HepG2 (cell line): ENCODE results near the gene SLAMF9. TPM values are rescaled to one million over a fixed set of nuclear protein-coding genes. Genes with fewer than 3 reads are reported as not detected.

Source experiments
- ATAC-seq: fragments of 200-7000 bp; cut with Tn5 transposase; 3 replicates; pipeline ENCODE4 v1.9.1; 2020; ENCODE audit warnings: mild to moderate bottlenecking, moderate library complexity
- BruUV-seq: library from RNA; stranded (reverse); fragments of 400-500 nt; replicated peaks from 2 replicates; lab custom pipeline; 2021; lab: Mats Ljungman, UMichigan
- CTCF ChIA-PET: fragments of 300-600 bp; formaldehyde crosslinking; extraction: SDS; loops from one replicate; lab custom pipeline; 2021; ENCODE audit warnings: low total read pairs, inconsistent platforms, low intra/inter-chr PET ratio; lab: Yijun Ruan, JAX
- POLR2A ChIA-PET: fragments of 350-600 bp; sonication (Branson Sonifier 250); formaldehyde crosslinking; loops from one replicate; lab custom pipeline; 2020; ENCODE audit warnings: antibody characterized with exemption, inconsistent platforms; lab: Yijun Ruan, JAX
- DNase-seq: peaks from one replicate; pipeline ENCODE4 v3.0.0-alpha.2; 2015; ENCODE audit warnings: low spot score
- FAIRE-seq: peaks from 3 replicates; lab custom pipeline; 2011; peaks lifted over from hg19 to GRCh38; lab: Jason Lieb, UNC
- H2AFZ ChIP-seq: one replicate; pipeline ENCODE4 v1.6.1; 2011; ENCODE audit warnings: low read length, inconsistent platforms
- H3K27ac ChIP-seq: fragments of 300-600 bp; 3 replicates; pipeline ENCODE4 v1.8.0; 2011; ENCODE audit warnings: mixed run types, mild to moderate bottlenecking, mixed read lengths, low read length, inconsistent platforms; ENCODE audit not compliant: insufficient read depth; ENCODE audit errors: extremely low read length
- H3K27me3 ChIP-seq, 2 experiments: fragments of 200-600 bp in 1 of 2; 2 replicates in 1 of 2; 3 replicates in 1 of 2; pipeline versions ENCODE4 v1.6.0 to v1.8.0; 2011; ENCODE audit warnings: low read length in 2 of 2, mild to moderate bottlenecking in 2 of 2, moderate library complexity in 2 of 2, inconsistent platforms in 1 of 2; ENCODE audit not compliant: insufficient read depth in 2 of 2, control insufficient read depth in 1 of 2
- H3K36me3 ChIP-seq, 2 experiments: fragments of 200-600 bp in 1 of 2; replicated peaks in 1 of 2; 2 replicates in 1 of 2; 3 replicates in 1 of 2; pipeline versions ENCODE4 v1.5.1 to v1.8.0; 2011; ENCODE audit warnings: low read length in 2 of 2, inconsistent platforms in 1 of 2; ENCODE audit not compliant: insufficient read depth in 2 of 2, control insufficient read depth in 1 of 2
- H3K4me1 ChIP-seq: 2 replicates; pipeline ENCODE4 v1.5.1; 2012; ENCODE audit warnings: low read length, inconsistent platforms; ENCODE audit not compliant: insufficient read depth
- H3K4me2 ChIP-seq: 2 replicates; pipeline ENCODE4 v1.6.0; 2011; ENCODE audit warnings: low read depth, low read length, inconsistent platforms
- H3K4me3 ChIP-seq, 3 experiments: fragments of 200-600 bp in 1 of 3; sonication (generic), shearing (Covaris generic) in 1 of 3; replicated peaks in 1 of 3; 2 replicates each; pipeline ENCODE4 v1.5.1; 2011 to 2016; ENCODE audit warnings: low read length in 3 of 3, inconsistent platforms in 2 of 3, low read depth in 2 of 3, mild to moderate bottlenecking in 2 of 3, control low read depth in 1 of 3, mixed read lengths in 1 of 3; ENCODE audit not compliant: insufficient read depth in 1 of 3
- H3K79me2 ChIP-seq: one replicate; pipeline ENCODE4 v1.6.1; 2011; ENCODE audit warnings: low read length, inconsistent platforms; ENCODE audit not compliant: insufficient read depth
- H3K9ac ChIP-seq: 2 replicates; pipeline ENCODE4 v1.6.0; 2011; ENCODE audit warnings: mild to moderate bottlenecking, low read depth, low read length, inconsistent platforms; ENCODE audit not compliant: insufficient read depth
- H3K9me3 ChIP-seq: 2 replicates; pipeline ENCODE4 v1.5.1; 2012; ENCODE audit warnings: mild to moderate bottlenecking, low read length
- H4K20me1 ChIP-seq: 2 replicates; pipeline ENCODE4 v1.6.0; 2011; ENCODE audit warnings: inconsistent platforms, mild to moderate bottlenecking, low read length, moderate library complexity; ENCODE audit not compliant: insufficient read depth
- ARID2 ChIP-seq: sonication (generic); formaldehyde crosslinking; IDR thresholded peaks from 2 replicates; pipeline ENCODE4 v1.8.1; 2022; ENCODE audit warnings: mild to moderate bottlenecking, missing genetic modification reagents, borderline replicate concordance
- FOXA3 ChIP-seq: IDR thresholded peaks from 2 replicates; pipeline ENCODE4 v1.6.1; 2016; ENCODE audit warnings: missing genetic modification reagents, missing compliant biosample characterization
- KDM4B ChIP-seq: sonication (generic); formaldehyde crosslinking; IDR thresholded peaks from 2 replicates; pipeline ENCODE4 v1.4.0; 2020; ENCODE audit warnings: missing genetic modification reagents
- NONO ChIP-seq, 2 experiments: fragments of 450-650 bp in 1 of 2; sonication (generic) in 1 of 2; formaldehyde crosslinking in 1 of 2; IDR thresholded peaks in 1 of 2; conservative IDR thresholded peaks in 1 of 2; 2 replicates each; pipeline versions ENCODE4 v1.6.1 to v1.8.0; 2017 to 2022; ENCODE audit warnings: mild to moderate bottlenecking in 1 of 2, missing genetic modification reagents in 1 of 2, moderate library complexity in 1 of 2
- PRDM10 ChIP-seq: sonication (generic); formaldehyde crosslinking; IDR thresholded peaks from 2 replicates; pipeline ENCODE4 v1.4.0; 2020; ENCODE audit warnings: low read depth, missing genetic modification reagents
- REST ChIP-seq, 2 experiments: IDR thresholded peaks; 2 replicates each; pipeline ENCODE4 v1.6.1; 2011 to 2012; ENCODE audit warnings: low read length in 2 of 2, borderline replicate concordance in 1 of 2, low read depth in 1 of 2, mild to moderate bottlenecking in 1 of 2, moderate library complexity in 1 of 2
- YEATS4 ChIP-seq: sonication (generic); formaldehyde crosslinking; IDR thresholded peaks from 2 replicates; pipeline ENCODE4 v1.4.0; 2020; ENCODE audit warnings: missing genetic modification reagents, borderline replicate concordance
- ZNF232 ChIP-seq: sonication (generic); formaldehyde crosslinking; IDR thresholded peaks from 2 replicates; pipeline ENCODE4 v1.4.0; 2020; ENCODE audit warnings: missing genetic modification reagents, borderline replicate concordance
- ZNF251 ChIP-seq: sonication (generic); formaldehyde crosslinking; IDR thresholded peaks from 2 replicates; pipeline ENCODE4 v1.9.0; 2021; ENCODE audit warnings: mild to moderate bottlenecking, missing genetic modification reagents
- ZNF761 ChIP-seq: sonication (generic); formaldehyde crosslinking; conservative IDR thresholded peaks from 2 replicates; pipeline ENCODE4 v1.4.0; 2020; ENCODE audit warnings: mild to moderate bottlenecking, missing genetic modification reagents
- ZNF83 ChIP-seq: sonication (generic); formaldehyde crosslinking; IDR thresholded peaks from 2 replicates; pipeline ENCODE4 v1.4.0; 2020; ENCODE audit warnings: missing genetic modification reagents, mild to moderate bottlenecking, borderline replicate concordance
- WGBS: methylation state at CpG from one replicate; pipeline ENCODE4 v1.1.6; 2017; ENCODE audit warnings: low lambda C conversion rate; 5-methylcytosine and 5-hydroxymethylcytosine counted together
- in situ Hi-C: cut with HindIII; loops from 2 replicates; pipeline ENCODE4 v1.10.0; 2017; ENCODE audit warnings: low pct_unique_long_range_greater_than_20kb; ENCODE audit not compliant: extremely low pct_ligation_motif_present
- intact Hi-C: fragments of 100-400 bp; cut with micrococcal nuclease; formaldehyde crosslinking; loops from one replicate; pipeline ENCODE4 v1.10.0; 2022; ENCODE audit not compliant: unreplicated experiment
- polyA plus RNA-seq, 8 experiments: library from polyadenylated mRNA; depleted of rRNA in 3 of 8; stranded (reverse) in 7 of 8; unstranded in 1 of 8; fragments of >200 nt; fragmentation: Illumina TruSeq in 4 of 8; extraction: Trizol in 4 of 8; gene quantifications; 2 replicates each; pipeline versions ENCODE4 v1.2.1 to v1.2.3, GENCODE V29; 2011 to 2016; ENCODE audit warnings: low read depth in 4 of 8, missing spikeins in 1 of 8, mixed read lengths in 1 of 8; ENCODE audit not compliant: insufficient read depth in 1 of 8
- total RNA-seq, 5 experiments: library from RNA; depleted of rRNA; stranded (reverse); fragments of >200 nt; fragmentation: Illumina TruSeq; extraction: Trizol; gene quantifications; 2 replicates each; pipeline ENCODE4 v1.2.3, GENCODE V29; 2016; ENCODE audit warnings: low read depth in 1 of 5
- TF ChIP-seq, protein P1 (sequence below): sonication (generic); formaldehyde crosslinking; IDR thresholded peaks from 2 replicates; pipeline ENCODE4 v1.8.1; 2023; ENCODE audit warnings: missing genetic modification reagents, inconsistent platforms, borderline replicate concordance
- TF ChIP-seq, protein P2 (sequence below): sonication (generic); formaldehyde crosslinking; IDR thresholded peaks from 2 replicates; pipeline ENCODE4 v1.5.0; 2020; ENCODE audit warnings: mild to moderate bottlenecking, low read depth, missing genetic modification reagents, borderline replicate concordance

The SLAMF9 gene
- total and polyA plus RNA-seq, 2 of the 13 experiments (the other 11 are each of a cell fraction or from before 2014, with no cell fraction given): 0.82 TPM; not detected in 1

DNA sequence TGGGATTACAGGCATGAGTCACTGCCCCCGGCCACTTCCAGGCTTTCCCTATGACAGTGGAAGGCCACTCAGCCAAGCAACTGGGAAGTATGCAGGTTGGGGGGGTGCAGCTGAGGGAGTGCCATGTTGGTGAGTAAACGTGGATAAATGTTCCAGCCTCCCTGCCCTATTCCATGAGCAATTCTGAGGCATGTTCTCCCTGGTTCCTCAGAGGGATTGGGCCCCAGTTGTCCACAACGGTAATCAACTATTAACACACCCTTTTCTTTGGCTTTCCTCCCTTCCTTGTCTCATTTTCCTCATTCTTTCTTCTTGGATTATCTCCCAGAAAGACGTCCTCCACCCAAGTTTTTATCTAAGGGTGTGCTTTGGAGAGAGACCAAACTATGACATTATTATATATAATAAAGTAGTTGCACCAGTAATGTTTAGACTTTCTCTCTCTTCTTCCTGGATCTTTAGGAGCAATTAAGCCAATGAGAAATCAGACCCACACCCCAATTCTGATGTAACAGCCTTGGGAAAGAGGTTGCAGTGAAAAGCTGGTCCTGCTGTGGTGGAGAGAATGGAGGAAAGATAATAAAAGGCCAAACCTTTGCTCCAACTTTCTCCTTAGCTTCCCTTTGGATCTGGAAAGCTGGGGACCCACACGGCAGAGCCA, 6.8 kb upstream of the SLAMF9 start:
- 32% methylated on average over 4 of the region's 5 CpGs for WGBS
- no TSS peak for BruUV-seq
- no peaks in the 10 kb centered on the region for H3K4me1 ChIP-seq
- H3K36me3 ChIP-seq: no peaks in the 10 kb centered on the region
- FAIRE-seq: no peak
- intact Hi-C loops: no loop called here
- H4K20me1 ChIP-seq: no peaks in the 10 kb centered on the region
- H3K27me3 ChIP-seq: peaks cover 0 to 25% of the 10 kb centered on the region in 2 experiments; a peak in 3 of 5 replicates
- no peak for DNase-seq
- H3K9me3 ChIP-seq: no peaks in the 10 kb centered on the region
- in situ Hi-C loops: no loop called here
- H3K4me3 ChIP-seq: no peak overlapping the region
- ATAC-seq: no peak
- TF ChIP-seq REST (IDR thresholded peaks at IDR 0.05; ENCODE audit: borderline replicate concordance in 1 of 2, low read depth in 1 of 2, low read length in 2 of 2) (no peak), NONO (IDR thresholded peaks at IDR 0.05) (no peak), NONO (CRISPR knock-in tag; conservative IDR thresholded peaks at IDR 0.05) (no peak), KDM4B (CRISPR knock-in tag) (no peak), ZNF761 (CRISPR knock-in tag) (no peak), ARID2 (CRISPR knock-in tag) (no peak), ZNF83 (CRISPR knock-in tag) (no peak), PRDM10 (CRISPR knock-in tag) (no peak), YEATS4 (CRISPR knock-in tag) (no peak), ZNF251 (CRISPR knock-in tag) (no peak), ZNF232 (CRISPR knock-in tag) (no peak), FOXA3 (CRISPR knock-in tag) (no peak)
- TF ChIP-seq, protein P1, sequence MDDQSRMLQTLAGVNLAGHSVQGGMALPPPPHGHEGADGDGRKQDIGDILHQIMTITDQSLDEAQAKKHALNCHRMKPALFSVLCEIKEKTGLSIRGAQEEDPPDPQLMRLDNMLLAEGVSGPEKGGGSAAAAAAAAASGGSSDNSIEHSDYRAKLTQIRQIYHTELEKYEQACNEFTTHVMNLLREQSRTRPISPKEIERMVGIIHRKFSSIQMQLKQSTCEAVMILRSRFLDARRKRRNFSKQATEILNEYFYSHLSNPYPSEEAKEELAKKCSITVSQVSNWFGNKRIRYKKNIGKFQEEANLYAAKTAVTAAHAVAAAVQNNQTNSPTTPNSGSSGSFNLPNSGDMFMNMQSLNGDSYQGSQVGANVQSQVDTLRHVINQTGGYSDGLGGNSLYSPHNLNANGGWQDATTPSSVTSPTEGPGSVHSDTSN (CRISPR knock-in tag): no peak
- TF ChIP-seq, protein P2, sequence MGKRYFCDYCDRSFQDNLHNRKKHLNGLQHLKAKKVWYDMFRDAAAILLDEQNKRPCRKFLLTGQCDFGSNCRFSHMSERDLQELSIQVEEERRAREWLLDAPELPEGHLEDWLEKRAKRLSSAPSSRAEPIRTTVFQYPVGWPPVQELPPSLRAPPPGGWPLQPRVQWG: no peak
- no peak overlapping the region for H3K9ac ChIP-seq
- POLR2A ChIA-PET: no interaction called here
- no peak overlapping the region for H3K4me2 ChIP-seq
- CTCF ChIA-PET: no interaction called here
- no peak overlapping the region for H2AFZ ChIP-seq
- no peaks in the 10 kb centered on the region for H3K79me2 ChIP-seq
- H3K27ac ChIP-seq: no peak overlapping the region
